ENCODE results near the gene CASR.

The CASR gene

DNA sequence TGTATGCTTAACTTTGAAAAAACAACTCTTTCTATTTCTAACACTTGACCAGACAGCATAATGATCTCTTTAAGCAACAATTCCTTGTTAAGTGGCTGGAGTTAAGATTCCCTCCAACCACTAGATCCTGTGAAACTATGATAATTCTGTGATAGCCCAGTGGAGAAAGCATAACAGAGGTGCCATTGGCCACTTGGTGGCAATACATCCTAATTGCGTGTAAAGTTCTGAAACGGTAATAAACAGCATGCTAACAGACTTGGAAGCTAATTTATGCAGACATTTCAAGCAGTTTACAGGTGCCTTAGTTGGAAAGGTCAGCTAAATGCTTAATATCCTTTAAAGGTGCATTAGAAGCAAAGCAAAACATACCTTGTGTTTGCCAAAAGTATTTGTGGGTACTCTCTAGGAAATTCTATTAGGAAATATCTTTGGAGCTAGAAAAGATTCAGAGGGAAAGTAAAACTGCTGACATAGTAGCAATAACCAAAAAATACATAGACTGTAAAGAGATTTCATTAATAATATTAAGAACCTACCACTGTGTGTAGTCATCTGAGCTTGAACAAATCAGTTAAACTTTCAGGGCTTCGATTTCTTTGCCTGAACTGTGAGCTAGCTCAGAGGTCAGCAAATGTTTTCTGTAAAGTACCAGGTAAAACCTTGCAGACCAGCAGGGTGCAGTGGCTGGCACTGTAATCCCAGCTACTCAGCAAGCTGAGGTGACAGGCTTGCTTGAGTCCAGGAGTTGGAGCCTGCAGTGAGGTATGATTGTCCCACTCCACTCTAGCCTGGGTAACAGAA is 122.6 kb downstream of the CASR start:
- no peak for DNase-seq (ENCODE audit: low read depth)

DNA sequence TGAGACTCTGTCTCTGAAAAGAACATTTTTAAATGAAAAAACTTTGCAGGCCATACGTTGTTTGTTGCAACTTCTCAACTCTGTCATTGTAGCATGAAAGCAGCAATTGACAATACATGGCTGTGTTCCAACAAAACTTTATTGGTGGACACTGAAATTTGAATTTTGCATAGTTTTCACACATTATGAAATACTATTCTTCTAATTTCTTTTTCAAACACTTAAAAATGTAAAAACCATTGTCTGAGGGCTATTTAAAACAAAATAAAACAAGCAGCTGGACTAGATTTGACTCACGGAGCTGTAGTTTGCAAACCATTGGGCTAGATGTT is 123.1 kb downstream of the CASR start:
- no peak for DNase-seq (ENCODE audit: low read depth)

DNA sequence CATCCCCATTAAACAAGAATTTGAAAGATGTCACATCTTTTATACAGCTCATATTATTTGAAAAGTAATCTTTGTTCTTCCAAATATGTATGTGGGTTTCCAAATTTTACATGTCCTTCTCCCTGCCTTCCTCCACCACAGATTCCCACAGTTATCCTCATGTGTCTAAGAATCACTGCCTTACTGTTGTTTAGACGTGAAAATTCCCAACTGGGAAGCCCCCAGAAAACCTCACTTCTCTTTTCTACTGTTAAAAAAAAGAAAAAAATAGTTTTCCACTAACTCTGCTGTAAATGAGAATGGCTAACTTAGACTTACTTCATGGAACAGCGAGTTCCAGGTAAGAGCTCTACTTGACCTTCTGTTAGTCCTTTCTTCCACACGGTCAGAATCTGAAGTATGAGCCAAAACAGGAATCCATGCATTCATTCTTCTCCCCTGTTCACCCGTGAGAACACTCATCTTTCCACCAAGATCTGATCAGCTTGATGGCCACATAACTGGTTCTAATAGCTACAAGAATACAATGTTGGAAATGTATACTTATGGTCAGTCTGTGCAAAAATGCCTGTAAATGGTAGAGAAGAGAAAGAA is 123.7 kb downstream of the CASR start:
- no peak for DNase-seq (ENCODE audit: low read depth)

DNA sequence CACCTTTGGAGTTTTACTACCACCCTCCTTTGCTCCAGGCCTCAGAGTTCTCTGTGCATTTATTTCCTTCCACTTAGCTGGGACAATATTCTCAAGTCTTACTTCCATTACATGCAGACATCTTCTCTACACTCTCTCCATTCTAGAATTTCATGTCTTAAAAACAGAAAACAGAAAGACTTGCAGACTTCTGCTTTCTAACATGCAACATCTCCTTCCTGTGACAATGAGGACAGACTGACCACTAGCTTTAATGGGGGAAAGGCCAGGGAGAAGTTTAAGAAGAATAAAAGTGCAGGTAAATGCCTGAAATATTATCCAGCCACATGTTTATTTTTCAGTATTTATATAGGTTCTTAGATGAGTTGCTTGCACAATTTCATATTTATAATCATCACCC is 124.5 kb downstream of the CASR start:
- no peak for DNase-seq (ENCODE audit: low read depth)

DNA sequence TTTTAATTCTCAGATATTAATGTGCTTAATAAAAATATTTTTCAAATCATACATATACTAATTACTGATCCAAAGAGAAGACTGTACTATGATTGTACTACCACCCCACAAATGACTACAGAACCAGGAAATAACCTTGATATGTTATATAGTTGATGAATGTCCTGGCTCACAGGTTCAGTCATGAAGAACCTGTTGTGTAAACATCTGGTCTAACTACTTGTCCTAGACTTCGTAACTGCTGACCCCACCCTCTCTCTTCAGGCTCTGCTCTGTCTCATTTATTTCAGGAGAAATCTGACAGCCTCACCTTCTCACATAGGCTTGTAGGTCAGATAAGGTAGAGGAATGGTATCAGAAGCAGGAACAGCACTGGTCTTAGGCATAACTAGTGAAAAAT is 126.9 kb downstream of the CASR start:
- DNase-seq (ENCODE audit: low read depth) = no peak

DNA sequence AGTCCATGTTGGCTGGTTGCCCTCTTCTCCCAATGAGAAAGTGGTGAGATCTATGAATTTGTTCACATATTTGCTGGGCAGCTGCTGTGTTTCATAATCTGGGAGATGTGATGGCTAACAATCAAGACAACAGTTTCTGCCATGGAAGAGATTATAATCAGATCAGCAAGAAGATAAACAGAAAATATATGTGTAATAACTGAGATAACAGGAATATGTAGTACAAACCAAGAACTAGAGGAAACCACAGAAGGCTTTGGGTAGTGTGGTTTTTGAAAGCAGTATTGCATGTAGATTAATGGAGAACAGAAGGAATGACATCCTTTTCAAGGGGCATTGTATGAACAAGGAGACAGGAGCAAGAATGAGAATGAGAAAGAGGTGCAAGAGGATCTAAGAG is 129.4 kb downstream of the CASR start:
- DNase-seq (ENCODE audit: low read depth) = no peak

DNA sequence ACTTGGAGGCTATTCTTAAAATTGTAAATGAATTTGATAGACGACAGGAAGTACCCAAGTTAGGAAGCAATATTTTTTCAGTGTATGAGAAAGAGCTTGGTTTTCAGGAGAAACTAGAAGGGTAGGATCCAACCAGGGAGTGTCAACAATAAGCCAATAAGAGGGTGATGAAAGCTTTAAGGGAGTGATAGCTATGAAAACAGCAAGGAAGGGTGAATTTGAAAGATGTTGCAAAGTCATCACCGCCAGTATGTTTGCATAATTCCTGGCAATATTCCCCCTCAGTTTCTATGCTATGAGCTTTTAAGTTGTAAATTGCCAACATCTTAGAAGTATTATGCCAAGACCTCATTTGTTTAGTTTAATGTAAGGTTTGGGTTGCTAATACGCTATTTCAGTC is 129.8 kb downstream of the CASR start:
- DNase-seq (ENCODE audit: low read depth) = no peak

DNA sequence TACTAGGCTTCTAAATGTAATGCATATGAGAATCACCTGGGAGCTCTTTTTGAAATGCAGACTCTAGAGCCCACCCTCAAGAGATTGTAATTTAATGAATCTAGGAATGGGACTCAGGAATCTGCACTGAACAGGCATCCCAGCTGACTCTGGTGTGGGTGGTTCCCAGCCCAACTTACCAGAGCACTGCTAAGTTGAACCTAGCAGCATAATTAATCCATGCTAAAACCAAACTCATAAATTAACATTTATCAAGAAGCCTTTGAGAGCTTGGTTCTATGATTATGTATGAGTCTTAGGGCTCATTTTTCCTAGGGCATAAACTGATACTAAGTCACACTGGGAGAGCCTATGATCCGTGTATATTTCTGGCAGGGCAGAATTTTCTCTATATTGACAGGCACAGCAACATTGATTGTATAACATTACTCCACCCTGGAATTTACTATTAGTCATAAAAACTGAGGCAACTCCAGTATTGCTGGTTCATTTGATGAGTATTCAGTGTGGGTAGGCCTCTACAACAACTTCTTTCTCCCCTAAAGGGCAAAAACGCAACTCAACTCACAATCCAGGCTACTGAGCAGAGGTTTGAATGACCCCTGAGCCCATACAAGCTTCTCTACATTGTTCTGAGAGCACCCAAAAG is 130.9 kb downstream of the CASR start:
- no peak for DNase-seq (ENCODE audit: low read depth)

DNA sequence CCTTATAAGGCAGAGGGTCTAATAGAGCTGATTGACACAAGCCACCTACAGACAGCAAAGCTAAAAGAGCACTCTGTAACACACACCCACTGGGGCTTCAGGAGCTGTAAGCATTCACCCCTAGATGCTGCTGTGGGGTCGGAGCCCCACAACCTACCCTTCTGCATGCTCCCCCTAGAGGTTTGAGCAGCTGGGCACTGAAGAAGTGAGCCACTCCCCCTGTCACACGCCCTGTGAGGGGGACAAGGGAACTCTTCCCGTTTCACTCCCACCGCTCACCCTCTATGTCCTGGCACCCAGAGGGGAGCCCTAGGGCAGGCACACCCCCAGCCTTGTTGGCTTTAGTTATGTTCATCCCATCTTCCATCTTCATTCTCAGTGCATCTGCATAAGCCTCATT is 132.2 kb downstream of the CASR start:
- DNase-seq (ENCODE audit: low read depth) = no peak

DNA sequence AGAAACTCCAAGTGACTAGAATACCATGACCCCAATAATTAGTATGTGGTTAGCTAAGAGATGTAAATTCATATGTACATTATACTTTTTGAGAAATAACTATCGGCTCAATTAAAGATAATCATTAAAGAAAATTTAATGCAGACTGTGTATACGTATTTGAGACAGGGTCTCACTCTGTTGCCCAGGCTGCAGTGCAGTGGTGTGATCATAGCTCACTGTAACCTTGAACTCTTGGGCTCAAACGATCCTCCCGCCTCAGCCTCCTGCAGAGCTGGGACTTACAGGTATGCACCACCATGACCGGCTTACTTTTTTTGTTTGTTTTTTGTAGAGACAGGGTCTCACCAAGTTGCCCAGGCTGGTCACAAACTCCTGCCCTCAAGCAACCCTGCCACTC is 132.9 kb downstream of the CASR start:
- DNase-seq (ENCODE audit: low read depth) = no peak

DNA sequence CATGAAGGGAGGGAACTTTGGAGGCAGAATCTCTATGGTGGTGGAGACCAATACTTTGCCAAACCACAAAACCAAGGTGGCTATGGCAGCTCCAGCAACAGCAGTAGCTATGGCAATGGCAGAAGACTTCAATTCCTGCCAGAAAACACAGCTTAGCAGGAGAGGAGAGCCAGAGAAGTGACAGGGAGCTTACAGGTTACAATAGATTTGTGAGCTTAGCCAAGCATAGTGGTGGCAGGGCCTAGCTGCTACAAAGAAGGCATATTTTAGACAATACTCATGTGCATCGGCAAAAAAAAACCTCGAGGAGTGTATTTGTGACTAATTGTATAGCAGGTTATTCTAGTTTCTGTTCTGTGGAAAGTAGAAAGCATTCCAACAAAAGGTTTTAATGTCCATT is 135.2 kb downstream of the CASR start:
- DNase-seq (ENCODE audit: low read depth) = no peak

DNA sequence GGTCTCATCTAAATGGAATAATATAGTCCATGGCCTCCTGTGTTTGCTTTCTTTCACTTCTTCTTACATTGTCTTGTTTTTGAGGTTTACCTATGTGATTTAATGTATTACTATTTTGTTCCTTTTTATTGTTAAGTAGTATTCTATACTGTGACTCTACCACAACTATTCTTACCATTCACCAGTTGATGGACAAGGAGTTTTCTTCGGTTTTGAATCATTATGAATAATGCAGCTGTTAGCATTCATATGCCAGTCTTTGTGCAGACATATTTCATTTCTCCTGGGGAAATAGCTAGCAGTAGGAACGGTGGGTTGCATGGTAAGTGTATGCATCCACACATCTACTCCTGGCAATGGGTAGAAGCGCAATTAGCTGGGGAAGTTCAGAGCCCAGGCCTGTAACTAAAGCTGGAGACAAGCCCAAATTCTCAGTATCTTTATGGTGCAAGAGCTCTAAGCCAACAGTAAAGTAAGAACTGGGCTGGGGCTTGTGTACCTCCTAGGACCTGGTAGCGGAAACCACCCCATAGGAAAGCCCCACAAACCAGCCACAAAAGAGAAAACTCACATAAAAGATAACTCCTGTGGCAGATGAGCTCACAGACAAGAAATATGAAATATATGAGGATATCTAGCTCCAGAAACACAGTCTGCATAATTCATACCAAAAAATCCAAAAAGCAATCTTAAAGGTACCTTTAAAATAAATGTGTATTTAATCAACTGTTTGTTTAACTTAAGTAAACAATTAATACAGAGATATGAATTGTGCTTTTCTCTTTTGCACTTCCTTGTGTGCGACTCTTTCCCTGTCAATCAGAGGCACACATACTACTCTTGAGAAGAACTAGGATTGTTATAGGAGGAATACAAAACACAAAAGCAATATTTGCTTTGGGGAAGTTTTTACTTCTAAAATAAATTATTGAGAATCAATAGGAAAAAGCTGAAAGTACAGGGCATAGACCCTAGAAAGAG is 138.9 kb downstream of the CASR start:
- peak; percentile 60 for DNase-seq (ENCODE audit: low read depth)

DNA sequence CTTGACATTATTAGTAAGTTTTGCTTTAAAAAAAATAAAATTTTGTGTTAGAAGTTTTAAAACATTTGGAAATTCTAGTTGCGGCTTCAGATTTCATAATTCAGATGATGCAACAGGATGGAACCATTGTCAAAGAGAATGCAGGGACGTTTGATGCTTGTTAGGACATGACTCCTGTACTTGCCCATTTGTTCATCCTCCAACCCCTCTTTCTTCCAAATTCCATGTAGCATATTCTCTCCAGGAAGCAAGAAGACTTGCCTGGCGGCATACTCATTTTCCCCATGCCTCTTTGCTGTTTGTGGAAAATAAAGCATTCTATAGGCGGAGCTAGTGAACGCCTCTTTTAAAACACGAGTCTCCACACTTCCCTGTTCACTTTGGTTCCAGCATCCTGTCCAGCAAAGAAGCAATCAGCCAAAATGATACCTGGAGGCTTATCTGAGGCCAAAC is 141.4 kb downstream of the CASR start, which contains the start of gene CSTA:
Gene CSTA (plus strand): TSS at position 378 of the 453 bp plus-strand sequence. CDS start 45 bp downstream, at position 423.
- DNase-seq (ENCODE audit: low read depth) = no peak

DNA sequence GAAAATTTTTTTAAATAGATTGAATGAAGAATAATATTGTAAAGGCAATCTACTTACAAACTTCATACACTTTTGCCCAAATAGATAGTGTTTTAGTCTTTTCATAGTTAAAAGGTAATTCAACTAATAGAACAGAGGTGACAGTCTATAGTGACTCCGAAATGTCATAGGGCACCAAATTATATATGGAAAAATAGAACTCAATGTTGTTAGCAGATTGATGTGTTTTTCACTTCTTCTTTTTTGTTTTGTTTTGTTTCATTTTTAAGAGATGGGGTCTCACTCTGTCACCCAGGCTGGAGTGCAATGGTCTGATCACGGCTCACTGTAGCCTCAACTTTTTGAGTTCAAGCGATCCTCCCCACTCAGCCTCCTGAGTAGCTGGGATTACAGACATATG is 142.3 kb downstream of the CASR start:
- no peak for DNase-seq (ENCODE audit: low read depth)

DNA sequence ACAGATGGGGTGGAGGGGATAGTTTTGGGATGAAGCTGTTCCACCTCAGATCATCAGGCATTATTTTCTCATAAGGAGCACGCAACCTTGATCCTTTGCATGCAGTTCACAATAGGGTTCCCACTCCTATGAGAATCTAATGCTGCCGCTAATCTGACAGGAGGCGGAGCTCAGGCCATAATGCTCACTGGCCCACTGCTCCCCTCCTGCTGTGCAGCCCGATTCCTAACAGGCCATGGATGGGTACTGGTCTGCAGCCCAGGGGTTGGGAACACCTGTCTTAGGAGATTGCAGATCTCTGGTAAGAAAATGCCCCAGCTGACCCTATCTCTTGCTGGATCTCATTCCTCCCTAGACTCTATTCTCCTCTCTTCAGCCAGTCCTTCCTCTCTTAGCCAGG is 148.4 kb downstream of the CASR start:
- DNase-seq (ENCODE audit: low read depth) = no peak

DNA sequence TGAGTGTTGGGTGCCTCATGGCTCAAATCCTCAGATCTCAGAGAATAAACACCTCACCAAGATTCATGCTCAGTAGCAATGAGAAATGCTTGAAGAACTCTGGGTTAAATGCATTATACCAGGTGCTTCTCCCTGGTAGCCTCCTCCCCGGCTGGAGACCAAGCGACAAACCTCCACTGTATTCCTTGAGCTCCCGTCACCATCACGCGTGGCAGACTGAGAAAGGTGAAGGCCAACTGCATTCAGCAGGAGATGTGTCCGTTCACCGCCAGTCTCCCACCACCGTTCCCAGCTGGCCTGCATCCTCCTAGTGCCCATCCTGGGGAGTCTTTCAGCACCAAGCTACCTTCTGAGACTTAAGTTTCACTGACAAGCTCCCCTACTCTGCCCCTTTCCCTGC is 149.1 kb downstream of the CASR start:
- no peak for DNase-seq (ENCODE audit: low read depth)
